Bronchial epithelial cell (primary cell): ENCODE results near the gene MYMK. TPM values are rescaled to one million over a fixed set of nuclear protein-coding genes. Genes with fewer than 3 reads are reported as not detected.

Experiments
- DNase-seq: peaks from one replicate; pipeline ENCODE4 v3.0.0-alpha.2; 2010; ENCODE audit warnings: low read depth
- FAIRE-seq: peaks from 2 replicates; lab custom pipeline; 2011; peaks lifted over from hg19 to GRCh38; lab: Jason Lieb, UNC
- H3K27me3 ChIP-seq: 2 replicates; pipeline ENCODE4 v1.5.1; 2011; ENCODE audit warnings: low read length; ENCODE audit not compliant: control insufficient read depth, insufficient read depth
- H3K36me3 ChIP-seq: 2 replicates; pipeline ENCODE4 v1.5.1; 2011; ENCODE audit warnings: low read length; ENCODE audit not compliant: control insufficient read depth, insufficient read depth
- H3K4me3 ChIP-seq: 2 replicates; pipeline ENCODE4 v1.5.1; 2011; ENCODE audit warnings: mild to moderate bottlenecking, low read depth, low read length, control low read depth
- CTCF ChIP-seq: IDR thresholded peaks from 2 replicates; pipeline ENCODE4 v1.5.1; 2011; ENCODE audit warnings: mild to moderate bottlenecking, moderate library complexity, low read length, control low read depth, inconsistent platforms; ENCODE audit not compliant: insufficient read depth, severe bottlenecking
- total RNA-seq: library from RNA; depleted of rRNA; stranded (reverse); fragments of >200 nt; gene quantifications from 2 replicates; pipeline ENCODE4 v1.2.1, GENCODE V29; 2014

Gene MYMK
- total RNA-seq, 1 donor from 2014 or later = not detected

- TF ChIP-seq CTCF = no peak
- no peak for DNase-seq
- no peaks in the 10 kb centered on the region for H3K27me3 ChIP-seq
- no peaks in the 10 kb centered on the region for H3K36me3 ChIP-seq
- FAIRE-seq = no peak
- no peak overlapping the region for H3K4me3 ChIP-seq
Observed at GRCh38 chr9:133496861-133497842, 27.6 kb downstream of the MYMK start.

- H3K27me3 ChIP-seq = no peaks in the 10 kb centered on the region
- FAIRE-seq (peak; percentile 99), DNase-seq (no peak)
- H3K36me3 ChIP-seq = no peaks in the 10 kb centered on the region
- H3K4me3 ChIP-seq = no peak overlapping the region
- TF ChIP-seq CTCF = no peak
Observed at GRCh38 chr9:133495327-133496293, 29.1 kb downstream of the MYMK start.

GRCh38 chr9:133494636-133495326 is 30.0 kb downstream of the MYMK start:
- Histone ChIP-seq H3K36me3 (no peaks in the 10 kb centered on the region), H3K4me3 (no peak overlapping the region), H3K27me3 (no peaks in the 10 kb centered on the region)
- DNase-seq = no peak
- TF ChIP-seq CTCF = no peak
- FAIRE-seq = no peak

GRCh38 chr9:133493845-133494540 is 30.8 kb downstream of the MYMK start:
- Histone ChIP-seq H3K4me3 (no peak overlapping the region), H3K27me3 (no peaks in the 10 kb centered on the region), H3K36me3 (no peaks in the 10 kb centered on the region)
- DNase-seq = no peak
- no peak for FAIRE-seq
- no peak for TF ChIP-seq CTCF

- H3K36me3 ChIP-seq = no peaks in the 10 kb centered on the region
- no peak for TF ChIP-seq CTCF
- H3K27me3 ChIP-seq = no peaks in the 10 kb centered on the region
- FAIRE-seq (no peak), DNase-seq (no peak)
- no peak overlapping the region for H3K4me3 ChIP-seq
Observed at GRCh38 chr9:133493428-133493827, 31.3 kb downstream of the MYMK start.
